H9 (cell line): ENCODE data around the gene GSTA3. TPM values are rescaled to one million over a fixed set of nuclear protein-coding genes. Genes with fewer than 3 reads are reported as not detected.

Source experiments
- DNase-seq: peaks from one replicate; pipeline ENCODE4 v3.0.0-alpha.2; 2017
- H2AFZ ChIP-seq: one replicate; pipeline ENCODE4 v1.6.1; 2013; ENCODE audit warnings: mild to moderate bottlenecking, low read length, control low read depth, moderate library complexity
- H2AK5ac ChIP-seq: 2 replicates; pipeline ENCODE4 v1.6.1; 2013; ENCODE audit warnings: low read length, control low read depth, mixed read lengths; ENCODE audit not compliant: insufficient read length
- H2BK120ac ChIP-seq: one replicate; pipeline ENCODE4 v1.6.1; 2013; ENCODE audit warnings: low read depth, mild to moderate bottlenecking, low read length, control low read depth, inconsistent platforms; ENCODE audit not compliant: poor library complexity, severe bottlenecking
- H2BK12ac ChIP-seq: 2 replicates; pipeline ENCODE4 v1.6.1; 2013; ENCODE audit warnings: low read length, control low read depth, mixed read lengths, low read depth; ENCODE audit not compliant: insufficient read length
- H2BK15ac ChIP-seq: 2 replicates; pipeline ENCODE4 v1.6.1; 2013; ENCODE audit warnings: low read depth, low read length, control low read depth
- H2BK20ac ChIP-seq: one replicate; pipeline ENCODE4 v1.6.1; 2013; ENCODE audit warnings: low read depth, mild to moderate bottlenecking, low read length, control low read depth, inconsistent platforms; ENCODE audit not compliant: poor library complexity, severe bottlenecking
- H2BK5ac ChIP-seq: 2 replicates; pipeline ENCODE4 v1.6.1; 2013; ENCODE audit warnings: low read length, control low read depth, mixed read lengths; ENCODE audit not compliant: insufficient read length
- H3K14ac ChIP-seq: 2 replicates; pipeline ENCODE4 v1.6.1; 2013; ENCODE audit warnings: low read length, control low read depth; ENCODE audit not compliant: insufficient read depth
- H3K18ac ChIP-seq: 2 replicates; pipeline ENCODE4 v1.6.1; 2013; ENCODE audit warnings: low read depth, mild to moderate bottlenecking, mixed read lengths, low read length, control low read depth; ENCODE audit not compliant: insufficient read length
- H3K23ac ChIP-seq: 2 replicates; pipeline ENCODE4 v1.6.1; 2013; ENCODE audit warnings: low read length, control low read depth, mixed read lengths, low read depth; ENCODE audit not compliant: insufficient read length
- H3K23me2 ChIP-seq: 2 replicates; pipeline ENCODE4 v1.6.1; 2013; ENCODE audit warnings: low read depth, mild to moderate bottlenecking, mixed read lengths, low read length, control low read depth; ENCODE audit not compliant: insufficient read length, poor library complexity, severe bottlenecking
- H3K27ac ChIP-seq: 2 replicates; pipeline ENCODE4 v1.5.1; 2013; ENCODE audit warnings: low read length, control low read depth, mixed read lengths, low read depth; ENCODE audit not compliant: insufficient read length
- H3K27me3 ChIP-seq: 2 replicates; pipeline ENCODE4 v1.6.1; 2013; ENCODE audit warnings: low read length, control low read depth, inconsistent platforms; ENCODE audit not compliant: insufficient read depth
- H3K4ac ChIP-seq: 2 replicates; pipeline ENCODE4 v1.6.1; 2013; ENCODE audit warnings: low read depth, mild to moderate bottlenecking, control low read depth, inconsistent platforms, low read length, moderate library complexity
- H3K4me1 ChIP-seq: 2 replicates; pipeline ENCODE4 v1.6.1; 2013; ENCODE audit warnings: low read length, control low read depth, inconsistent platforms; ENCODE audit not compliant: insufficient read depth
- H3K4me2 ChIP-seq: 2 replicates; pipeline ENCODE4 v1.6.1; 2013; ENCODE audit warnings: low read length, control low read depth, mixed read lengths; ENCODE audit not compliant: insufficient read length, insufficient read depth
- H3K56ac ChIP-seq: 2 replicates; pipeline ENCODE4 v1.6.1; 2013; ENCODE audit warnings: low read depth, mild to moderate bottlenecking, mixed read lengths, low read length, control low read depth; ENCODE audit not compliant: insufficient read length
- H3K79me1 ChIP-seq: 2 replicates; pipeline ENCODE4 v1.6.1; 2013; ENCODE audit warnings: low read depth, mild to moderate bottlenecking, moderate library complexity, low read length, control low read depth, inconsistent platforms; ENCODE audit not compliant: insufficient read depth, poor library complexity, severe bottlenecking
- H3K79me2 ChIP-seq: 2 replicates; pipeline ENCODE4 v1.6.1; 2013; ENCODE audit warnings: low read length, control low read depth, inconsistent platforms; ENCODE audit not compliant: insufficient read depth
- H3K9ac ChIP-seq: 2 replicates; pipeline ENCODE4 v1.6.1; 2013; ENCODE audit warnings: low read length, control low read depth, mixed read lengths; ENCODE audit not compliant: insufficient read length; ENCODE audit errors: extremely low read depth
- H3K9me3 ChIP-seq: one replicate; pipeline ENCODE4 v1.6.1; 2013; ENCODE audit warnings: low read depth, low read length, inconsistent platforms; ENCODE audit not compliant: control insufficient read depth
- H3T11ph ChIP-seq: one replicate; pipeline ENCODE4 v1.6.1; 2013; ENCODE audit warnings: mild to moderate bottlenecking, low read length, control low read depth, inconsistent platforms
- H4K20me1 ChIP-seq: one replicate; pipeline ENCODE4 v1.6.1; 2013; ENCODE audit not compliant: control insufficient read depth, insufficient read length, insufficient read depth
- H4K5ac ChIP-seq: 2 replicates; pipeline ENCODE4 v1.6.1; 2013; ENCODE audit warnings: low read depth, mild to moderate bottlenecking, mixed read lengths, low read length, control low read depth; ENCODE audit not compliant: insufficient read length
- H4K8ac ChIP-seq: replicated peaks from 2 replicates; pipeline ENCODE4 v1.6.1; 2013; ENCODE audit warnings: low read length, control low read depth, mixed read lengths, low read depth; ENCODE audit not compliant: insufficient read length
- H4K91ac ChIP-seq: 2 replicates; pipeline ENCODE4 v1.6.1; 2013; ENCODE audit warnings: low read depth, mild to moderate bottlenecking, moderate library complexity, mixed read lengths, low read length, control low read depth; ENCODE audit not compliant: insufficient read length
- H3K27ac Mint-ChIP-seq, 3 experiments: 2 replicates in 2 of 3; 3 replicates in 1 of 3; pipeline ENCODE4 v1.8.0; 2020 to 2021; ENCODE audit warnings: mixed read lengths in 3 of 3, mild to moderate bottlenecking in 1 of 3, moderate library complexity in 1 of 3
- H3K27me3 Mint-ChIP-seq: 2 replicates; pipeline ENCODE4 v1.8.0; 2021; ENCODE audit warnings: low read depth, mild to moderate bottlenecking, moderate library complexity, mixed read lengths
- H3K36me3 Mint-ChIP-seq, 3 experiments: 2 replicates in 2 of 3; 3 replicates in 1 of 3; pipeline ENCODE4 v1.8.0; 2020 to 2021; ENCODE audit warnings: low read depth in 3 of 3, mixed read lengths in 3 of 3; ENCODE audit not compliant: insufficient read depth in 1 of 3
- H3K4me1 Mint-ChIP-seq, 2 experiments: 2 replicates each; pipeline ENCODE4 v1.8.0; 2020; ENCODE audit warnings: mixed read lengths in 2 of 2
- H3K4me3 Mint-ChIP-seq, 2 experiments: 2 replicates in 1 of 2; 3 replicates in 1 of 2; pipeline ENCODE4 v1.8.0; 2020 to 2021; ENCODE audit warnings: mild to moderate bottlenecking in 2 of 2, mixed read lengths in 2 of 2, moderate library complexity in 1 of 2
- H3K9me3 Mint-ChIP-seq, 2 experiments: 2 replicates in 1 of 2; 3 replicates in 1 of 2; pipeline ENCODE4 v1.8.0; 2020; ENCODE audit warnings: mild to moderate bottlenecking in 2 of 2, mixed read lengths in 2 of 2, moderate library complexity in 1 of 2
- CTCF ChIP-seq: fragments of 200-600 bp; sonication (generic); conservative IDR thresholded peaks from 3 replicates; pipeline ENCODE4 v1.8.0; 2021; ENCODE audit warnings: antibody characterized with exemption, mild to moderate bottlenecking
- WGBS: extraction: QIAGEN DNeasy Blood & Tissue Kit; methylation state at CpG from one replicate; pipeline ENCODE4 v1.1.7; 2013; ENCODE audit warnings: missing lambda C conversion rate, low lambda C conversion rate, mixed read lengths; ENCODE audit not compliant: insufficient read length; ENCODE audit errors: extremely low coverage; 5-methylcytosine and 5-hydroxymethylcytosine counted together
- total RNA-seq: library from RNA; stranded (reverse); gene quantifications from 2 replicates; pipeline ENCODE4 v1.2.1, GENCODE V29; 2021

The GSTA3 gene
- total RNA-seq, 1 experiment from 2014 or later = not detected

DNA sequence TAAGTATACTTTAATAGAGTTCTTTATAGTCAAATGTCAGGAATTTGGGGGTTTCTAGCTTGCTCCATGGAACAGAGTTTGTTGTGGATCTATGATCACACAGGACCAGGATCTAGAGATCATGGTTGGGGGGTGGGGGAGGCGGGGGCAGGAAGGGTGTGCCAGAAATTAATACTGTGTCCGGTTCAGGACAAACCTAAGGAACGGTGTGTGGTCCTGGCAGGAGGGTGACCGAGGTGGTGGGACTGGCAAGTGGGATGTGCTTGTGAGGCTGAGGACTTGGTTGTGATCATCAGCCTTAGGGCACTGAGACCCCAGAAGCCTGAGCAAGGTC lies 27.9 kb downstream of the GSTA3 start:
- H3K4me1 Mint-ChIP-seq = peaks cover 8 to 9% of the 10 kb centered on the region in 2 experiments
- H3K27me3 Mint-ChIP-seq = 0 out of 2 replicates have a peak, but pooled peaks cover 2% of the 10 kb centered on the region
- no peak overlapping the region for H2BK5ac ChIP-seq
- H2BK15ac ChIP-seq = no peak overlapping the region
- H4K20me1 ChIP-seq = no peaks in the 10 kb centered on the region
- no peak overlapping the region for H2BK12ac ChIP-seq
- no peaks in the 10 kb centered on the region for H3K79me2 ChIP-seq
- no peaks in the 10 kb centered on the region for H3K36me3 Mint-ChIP-seq
- no peak overlapping the region for H2BK20ac ChIP-seq
- no peak overlapping the region for H3K9ac ChIP-seq
- peaks cover 3% of the 10 kb centered on the region for H3K23me2 ChIP-seq
- H3K27me3 ChIP-seq = no peaks in the 10 kb centered on the region
- H3K4me3 Mint-ChIP-seq = peak overlapping the region; percentile 65 to 75; a peak in 3 of 5 replicates
- H3K9me3 ChIP-seq = no peaks in the 10 kb centered on the region
- peak overlapping the region; percentile 21 for H4K8ac ChIP-seq
- H2BK120ac ChIP-seq = no peak overlapping the region
- H3T11ph ChIP-seq = no peak overlapping the region
- no peak overlapping the region for H2AK5ac ChIP-seq
- no peak overlapping the region for H3K56ac ChIP-seq
- no peak overlapping the region for H3K27ac Mint-ChIP-seq
- no peaks in the 10 kb centered on the region for H3K79me1 ChIP-seq
- H3K9me3 Mint-ChIP-seq = no peaks in the 10 kb centered on the region
- no peak overlapping the region for H4K91ac ChIP-seq
- H3K27ac ChIP-seq = no peak overlapping the region
- H3K23ac ChIP-seq = no peak overlapping the region
- no peak overlapping the region for H3K18ac ChIP-seq
- no peak overlapping the region for H4K5ac ChIP-seq
- TF ChIP-seq CTCF = no peak
- H3K4ac ChIP-seq = no peak overlapping the region
- DNase-seq = no peak
- H3K14ac ChIP-seq = no peak overlapping the region; the same call in 1 of the 2 replicates
- peak overlapping the region; percentile 82 for H3K4me2 ChIP-seq
- WGBS = no CpG with 5 or more reads among the region's 4 CpGs
- H3K4me1 ChIP-seq = no peaks in the 10 kb centered on the region
- H2AFZ ChIP-seq = no peak overlapping the region
